Liver (tissue), 2 donors: ENCODE data around the gene CUEDC1.

Experiments used
- RAD21 ChIP-seq, 2 donors: IDR thresholded peaks; 2 replicates each; pipeline ENCODE4 v1.6.1; 2016; ENCODE audit warnings: antibody characterized with exemption in 2 of 2, mild to moderate bottlenecking in 2 of 2
- SP1 ChIP-seq: IDR thresholded peaks from 2 replicates; pipeline ENCODE4 v1.6.1; 2018; ENCODE audit warnings: antibody characterized with exemption, mild to moderate bottlenecking
- donor health status: healthy.

GRCh38 chr17:57999496-58000017 is 44.3 kb upstream of the CUEDC1 start:
- TF ChIP-seq RAD21 (IDR thresholded peaks at IDR 0.05) (peak; percentile 86), SP1 (no peak)
